ENCODE data around the gene FERMT3.

DNA sequence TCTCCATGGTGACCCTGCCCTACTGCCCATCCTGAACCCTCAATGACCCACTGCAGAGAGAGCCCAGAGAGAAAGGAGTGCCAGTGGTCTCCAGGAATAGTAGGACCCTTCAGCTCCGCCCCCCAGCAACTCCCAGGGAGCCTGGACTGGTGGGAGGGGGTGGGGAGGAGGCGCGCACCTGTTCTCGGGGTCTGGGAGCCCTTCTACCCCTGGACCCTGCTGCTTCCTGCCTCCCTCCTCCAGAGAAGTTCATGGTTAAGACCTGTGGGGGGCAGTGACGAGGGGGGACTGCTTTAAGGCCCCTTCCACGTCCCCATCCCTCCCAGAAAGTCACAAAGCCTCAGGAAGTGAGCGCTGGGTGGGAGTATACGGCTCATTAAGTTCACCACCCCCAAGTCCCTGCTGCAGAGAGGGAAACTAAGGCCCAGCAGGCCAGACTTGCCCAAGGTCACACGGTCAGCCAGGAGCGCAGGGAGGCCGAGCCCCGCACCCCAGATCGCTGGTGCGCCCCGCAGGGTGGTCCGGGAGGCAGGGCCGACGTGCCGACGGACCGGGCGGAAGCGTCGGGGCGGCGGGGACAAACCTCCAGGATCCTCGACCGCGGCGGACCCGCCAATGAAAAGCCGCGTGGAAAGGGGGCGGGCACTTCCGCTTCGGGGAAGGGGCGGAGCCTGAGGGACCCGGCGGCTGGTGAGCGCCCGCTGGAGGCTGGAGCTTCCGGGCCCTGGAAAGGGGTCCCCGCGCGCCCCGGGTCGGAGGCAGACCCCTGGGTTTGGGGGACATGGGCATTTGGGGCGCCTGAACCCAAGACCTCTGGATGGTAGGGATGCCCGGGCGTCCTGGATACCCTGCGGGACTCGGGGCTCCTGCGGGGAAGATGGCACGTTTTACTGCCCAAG is 19.3 kb downstream of the FERMT3 start, which contains the start of the genes NUDT22 and TRPT1:
- TF ChIP-seq, protein P1, sequence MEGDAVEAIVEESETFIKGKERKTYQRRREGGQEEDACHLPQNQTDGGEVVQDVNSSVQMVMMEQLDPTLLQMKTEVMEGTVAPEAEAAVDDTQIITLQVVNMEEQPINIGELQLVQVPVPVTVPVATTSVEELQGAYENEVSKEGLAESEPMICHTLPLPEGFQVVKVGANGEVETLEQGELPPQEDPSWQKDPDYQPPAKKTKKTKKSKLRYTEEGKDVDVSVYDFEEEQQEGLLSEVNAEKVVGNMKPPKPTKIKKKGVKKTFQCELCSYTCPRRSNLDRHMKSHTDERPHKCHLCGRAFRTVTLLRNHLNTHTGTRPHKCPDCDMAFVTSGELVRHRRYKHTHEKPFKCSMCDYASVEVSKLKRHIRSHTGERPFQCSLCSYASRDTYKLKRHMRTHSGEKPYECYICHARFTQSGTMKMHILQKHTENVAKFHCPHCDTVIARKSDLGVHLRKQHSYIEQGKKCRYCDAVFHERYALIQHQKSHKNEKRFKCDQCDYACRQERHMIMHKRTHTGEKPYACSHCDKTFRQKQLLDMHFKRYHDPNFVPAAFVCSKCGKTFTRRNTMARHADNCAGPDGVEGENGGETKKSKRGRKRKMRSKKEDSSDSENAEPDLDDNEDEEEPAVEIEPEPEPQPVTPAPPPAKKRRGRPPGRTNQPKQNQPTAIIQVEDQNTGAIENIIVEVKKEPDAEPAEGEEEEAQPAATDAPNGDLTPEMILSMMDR (IDR thresholded peaks at IDR 0.05; ENCODE audit: low read length): peak; percentile 7
- no peak for TF ChIP-seq EZH2 (optimal IDR thresholded peaks at IDR 0.05; ENCODE audit: low read depth, low read length)

Data from MM.1S (cell line).